H54 (cell line): ENCODE measurements around the gene PURB.
"Not testable (repeated sequence)": the region's sequence is repeated elsewhere in the genome, so short reads cannot be mapped to it uniquely, and the experiment has no call there.

Source experiments
- DNase-seq: peaks from one replicate; pipeline ENCODE4 v3.0.0; 2011; ENCODE audit warnings: low spot score, mixed read lengths; ENCODE audit not compliant: insufficient read length
- FAIRE-seq: peaks from 3 replicates; lab custom pipeline; 2011; peaks lifted over from hg19 to GRCh38; lab: Jason Lieb, UNC
- POLR2A ChIP-seq: IDR thresholded peaks from 2 replicates; pipeline ENCODE4 v1.6.1; 2011; ENCODE audit warnings: low read depth, mild to moderate bottlenecking, low read length

PURB gene

GRCh38 chr7:44881610-44882009 lies 3.7 kb downstream of the PURB start:
- FAIRE-seq (no peak), DNase-seq (no peak)
- no peak for TF ChIP-seq POLR2A

GRCh38 chr7:44881066-44881600 lies 4.2 kb downstream of the PURB start:
- DNase-seq, result no peak
- FAIRE-seq, result no peak

GRCh38 chr7:44880317-44881018 lies 4.9 kb downstream of the PURB start:
- no peak for FAIRE-seq
- DNase-seq, result no peak
- TF ChIP-seq POLR2A, result no peak

More at GRCh38 chr7:44881066-44881600, 4.2 kb downstream of the PURB start:
- no peak for TF ChIP-seq POLR2A

- TF ChIP-seq POLR2A, result no peak
- DNase-seq (no peak), FAIRE-seq (no peak)
These were observed 8.9 kb downstream of the PURB start for GRCh38 chr7:44876393-44876792.

- no peak for FAIRE-seq
These were observed 10.1 kb downstream of the PURB start for GRCh38 chr7:44875241-44875640.

GRCh38 chr7:44872787-44873186 lies 12.5 kb downstream of the PURB start:
- no peak for FAIRE-seq
- DNase-seq, result no peak
- TF ChIP-seq POLR2A, result no peak

More at GRCh38 chr7:44875241-44875640, 10.1 kb downstream of the PURB start:
- TF ChIP-seq POLR2A, result no peak
- DNase-seq, result no peak

- FAIRE-seq, DNase-seq: not testable (repeated sequence)
These were observed 13.4 kb downstream of the PURB start for GRCh38 chr7:44871918-44872317.

GRCh38 chr7:44870780-44871179 lies 14.6 kb downstream of the PURB start:
- not testable (repeated sequence) for FAIRE-seq

GRCh38 chr7:44870336-44870735 lies 15.0 kb downstream of the PURB start:
- FAIRE-seq, DNase-seq: not testable (repeated sequence)

More at GRCh38 chr7:44870780-44871179, 14.6 kb downstream of the PURB start:
- not testable (repeated sequence) for DNase-seq

- TF ChIP-seq POLR2A, result no peak
- peak; percentile 94 for FAIRE-seq
- peak; percentile 92 for DNase-seq
These were observed 18.0 kb downstream of the PURB start for GRCh38 chr7:44867073-44867995.

- not testable (repeated sequence) for FAIRE-seq, DNase-seq
These were observed 23.4 kb downstream of the PURB start for GRCh38 chr7:44861949-44862348.

GRCh38 chr7:44858161-44858560 lies 27.2 kb downstream of the PURB start:
- FAIRE-seq (no peak), DNase-seq (no peak)
- TF ChIP-seq POLR2A, result no peak

GRCh38 chr7:44854644-44855364 lies 30.5 kb downstream of the PURB start:
- TF ChIP-seq POLR2A, result no peak
- FAIRE-seq, result no peak
- DNase-seq, result no peak

GRCh38 chr7:44853391-44853790 lies 31.9 kb downstream of the PURB start:
- TF ChIP-seq POLR2A, result no peak
- DNase-seq, result no peak
- no peak for FAIRE-seq
